DMS114 treated with DMSO at 0.1 percent for 48 hours (cell line): ENCODE results near the gene ELAVL4.
"Not testable (repeated sequence)": the region's sequence is repeated elsewhere in the genome, so short reads cannot be mapped to it uniquely, and the experiment has no call there.

ENCODE experiments used
- DNase-seq: peaks from one replicate; lab custom pipeline; 2025; ENCODE audit not compliant: unreplicated experiment; lab: John Stamatoyannopoulos, UW

The ELAVL4 gene

DNA sequence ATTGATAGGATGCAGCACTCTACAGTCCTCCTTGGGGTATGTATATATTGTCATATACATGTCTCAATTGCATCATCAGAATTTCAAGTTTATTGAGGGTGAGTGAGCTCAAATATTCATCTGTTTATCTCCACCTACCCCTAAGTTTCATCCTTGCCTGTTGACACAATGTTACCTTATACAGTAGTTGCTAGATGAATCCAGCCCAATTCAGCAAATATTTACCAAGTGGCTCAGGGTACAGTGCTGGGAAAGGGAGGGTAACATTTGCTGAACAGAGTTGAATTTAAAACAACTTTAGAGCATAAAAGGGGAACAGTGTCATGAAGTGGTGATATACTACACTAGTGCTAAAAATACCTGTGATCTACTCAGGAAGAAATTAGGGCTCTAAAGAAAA is 14.4 kb downstream of the ELAVL4 start:
- DNase-seq, result no peak

- no peak for DNase-seq
These were observed 18.4 kb downstream of the ELAVL4 start for GRCh38 chr1:50126927-50127715.

- DNase-seq, result no peak
These were observed 20.5 kb downstream of the ELAVL4 start for GRCh38 chr1:50129201-50129600.

DNA sequence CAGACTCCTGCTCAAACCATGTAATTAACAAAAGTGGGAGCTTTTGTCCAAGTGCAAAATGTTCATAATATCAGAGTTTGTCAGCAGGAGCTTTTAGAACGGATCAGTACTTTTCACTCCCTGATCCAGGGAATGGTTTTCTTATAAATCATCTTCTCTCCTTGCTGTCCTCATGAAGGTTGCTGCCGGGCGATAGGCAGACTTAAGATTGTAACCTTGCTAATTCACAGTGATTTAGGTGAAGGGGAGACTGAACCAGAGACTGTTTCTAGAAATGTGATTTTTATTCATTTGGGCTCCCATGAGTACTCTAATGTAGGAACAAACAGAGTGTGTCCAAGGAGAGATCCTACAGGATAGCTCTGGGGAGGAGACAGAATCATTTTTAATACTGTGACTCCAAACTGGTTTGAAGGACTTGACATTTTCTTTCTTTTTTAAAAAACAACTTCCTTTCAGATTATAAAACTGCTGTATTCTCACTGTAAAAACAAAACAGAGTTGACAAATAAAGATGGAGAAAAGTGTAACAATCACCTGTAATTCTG is 23.7 kb downstream of the ELAVL4 start:
- no peak for DNase-seq

DNA sequence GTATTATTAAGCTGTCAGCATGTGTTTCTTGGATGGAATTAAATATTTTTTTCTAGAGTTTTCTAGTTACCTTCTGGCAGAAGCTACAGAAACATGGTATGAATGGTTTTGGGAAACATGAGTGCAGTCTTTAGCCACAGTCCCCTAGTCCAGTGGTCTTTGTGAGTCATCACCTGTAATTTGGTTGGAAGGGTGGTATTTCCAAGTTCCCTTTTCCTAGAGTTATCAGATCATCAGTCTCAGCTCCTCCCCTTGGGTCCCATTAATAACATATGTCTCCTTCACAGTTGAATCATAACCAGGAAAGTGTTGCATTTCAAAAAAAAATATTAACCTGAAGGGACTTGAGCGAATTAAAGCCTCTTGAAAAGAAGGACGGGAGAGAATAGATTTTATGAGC is 27.0 kb downstream of the ELAVL4 start:
- no peak for DNase-seq

DNA sequence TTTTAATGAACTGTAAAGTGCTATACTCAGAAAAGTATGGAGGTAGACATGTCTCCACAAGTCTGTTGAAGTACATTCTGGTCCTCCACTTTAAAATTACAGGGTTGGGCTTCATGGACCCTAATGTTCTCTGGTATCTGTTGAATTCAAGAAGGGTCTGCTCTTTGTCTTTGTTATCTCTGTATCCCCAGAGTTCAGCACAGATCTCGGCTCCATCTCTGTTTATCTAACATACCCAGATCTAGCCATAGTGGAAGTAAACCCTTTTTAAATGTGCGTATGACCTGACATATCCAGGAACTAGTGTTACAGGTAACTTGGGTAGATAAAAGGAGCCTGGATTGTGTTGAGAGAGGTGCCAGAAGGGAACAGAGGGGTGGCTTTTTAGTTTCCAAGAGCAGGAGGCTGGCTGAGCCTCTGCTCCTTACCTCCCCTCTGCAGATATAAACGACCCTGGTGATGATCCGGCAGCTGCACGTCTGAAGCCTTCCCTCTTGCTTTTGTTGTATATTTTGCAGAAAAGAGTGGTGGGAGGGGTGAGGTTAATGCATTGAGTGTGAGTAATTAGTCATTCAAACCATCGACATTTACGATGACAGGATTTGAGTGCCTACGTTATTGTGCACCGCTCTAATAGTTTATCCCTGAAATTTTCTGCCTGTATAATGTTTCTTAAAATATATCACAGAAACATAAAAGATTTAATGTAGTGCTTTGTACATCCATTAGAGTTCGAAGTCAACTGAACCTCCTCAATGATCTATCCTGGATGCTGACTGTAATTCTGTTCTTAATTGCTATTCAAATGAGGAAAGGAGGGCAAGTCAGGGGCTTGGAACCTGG is 30.8 kb downstream of the ELAVL4 start:
- DNase-seq, result no peak

DNA sequence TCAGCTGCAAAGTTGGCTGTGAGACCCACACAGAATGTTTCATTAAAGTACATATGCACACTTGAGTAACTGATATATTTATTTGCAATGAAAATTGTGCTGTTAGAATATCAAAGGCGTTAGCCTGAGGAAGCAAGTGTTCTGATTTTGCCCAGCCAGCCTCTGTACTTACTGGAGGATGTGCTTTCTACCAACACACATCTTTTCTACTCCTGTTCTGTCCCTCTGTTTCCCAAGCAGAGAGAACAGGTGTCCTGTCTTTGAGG is 31.4 kb downstream of the ELAVL4 start:
- DNase-seq, result no peak

DNA sequence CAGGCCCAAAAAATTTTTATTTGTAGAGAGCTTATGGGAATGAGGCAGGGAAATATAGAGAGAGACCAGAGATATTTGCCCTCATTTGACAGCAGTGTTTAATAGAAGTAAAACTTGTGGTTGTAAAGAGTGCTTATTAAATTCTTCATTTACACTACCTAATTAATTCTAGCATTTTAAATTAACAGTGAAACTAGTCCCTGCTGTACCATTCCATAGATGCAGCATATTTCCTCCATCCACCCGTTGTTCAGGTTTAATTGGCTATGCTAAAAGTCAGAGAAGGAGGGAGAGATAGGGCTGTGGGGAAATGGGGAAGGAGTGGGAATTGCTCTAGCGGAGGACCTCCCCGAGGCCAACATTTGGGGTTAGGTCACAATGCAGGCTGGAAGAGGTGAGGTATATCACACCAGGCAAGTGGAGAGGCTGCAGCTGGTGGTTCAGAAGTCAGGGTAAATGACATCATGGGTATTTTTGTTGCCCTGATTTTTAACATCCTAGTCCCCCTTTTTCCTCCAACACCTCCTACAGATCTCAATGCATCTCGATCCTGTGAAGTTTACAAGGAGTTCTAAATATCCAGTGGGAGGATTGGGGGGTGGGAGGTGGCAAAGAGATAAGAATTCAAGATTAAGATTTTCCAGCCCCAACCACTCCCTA is 38.6 kb downstream of the ELAVL4 start:
- DNase-seq, result no peak

DNA sequence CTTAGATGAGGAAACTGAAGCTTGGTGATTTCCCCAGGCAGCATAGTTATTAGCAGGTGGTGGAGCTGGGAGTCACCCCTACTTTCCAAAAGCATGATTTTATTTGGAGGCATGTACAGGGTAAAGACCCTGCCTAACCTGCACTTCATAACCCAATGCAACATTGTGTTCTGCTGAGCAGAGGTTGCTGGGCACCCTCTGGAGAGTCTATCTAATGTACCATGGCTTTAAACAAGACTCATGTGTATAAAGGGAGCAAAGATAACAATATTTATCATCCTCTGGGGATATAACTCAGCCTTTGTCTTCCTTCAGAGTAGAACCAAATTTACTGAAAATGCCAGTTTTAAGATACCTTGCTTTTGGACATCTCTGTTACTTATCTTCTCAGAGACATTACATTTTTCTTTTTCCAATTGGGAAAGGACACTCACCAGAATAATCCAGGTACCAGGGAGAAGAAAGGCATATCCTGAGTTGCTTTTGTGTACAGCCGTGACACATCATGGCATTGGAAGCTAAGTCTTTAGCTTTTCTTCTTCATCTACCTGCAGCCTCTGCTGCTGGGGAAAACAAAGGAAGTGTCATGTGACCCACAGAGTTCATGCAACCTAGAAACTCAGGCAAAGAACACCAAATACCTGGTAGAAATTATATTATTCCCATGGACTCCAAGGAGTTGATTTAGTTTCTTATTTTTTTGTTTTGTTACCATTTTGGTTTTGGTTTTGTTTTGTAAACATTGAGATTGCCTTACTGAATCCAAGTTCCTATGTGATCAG is 39.6 kb downstream of the ELAVL4 start:
- no peak for DNase-seq

GRCh38 chr1:50152236-50152635 is 43.5 kb downstream of the ELAVL4 start:
- DNase-seq, result no peak

- DNase-seq, result no peak
These were observed 46.8 kb downstream of the ELAVL4 start for GRCh38 chr1:50155541-50155940.

DNA sequence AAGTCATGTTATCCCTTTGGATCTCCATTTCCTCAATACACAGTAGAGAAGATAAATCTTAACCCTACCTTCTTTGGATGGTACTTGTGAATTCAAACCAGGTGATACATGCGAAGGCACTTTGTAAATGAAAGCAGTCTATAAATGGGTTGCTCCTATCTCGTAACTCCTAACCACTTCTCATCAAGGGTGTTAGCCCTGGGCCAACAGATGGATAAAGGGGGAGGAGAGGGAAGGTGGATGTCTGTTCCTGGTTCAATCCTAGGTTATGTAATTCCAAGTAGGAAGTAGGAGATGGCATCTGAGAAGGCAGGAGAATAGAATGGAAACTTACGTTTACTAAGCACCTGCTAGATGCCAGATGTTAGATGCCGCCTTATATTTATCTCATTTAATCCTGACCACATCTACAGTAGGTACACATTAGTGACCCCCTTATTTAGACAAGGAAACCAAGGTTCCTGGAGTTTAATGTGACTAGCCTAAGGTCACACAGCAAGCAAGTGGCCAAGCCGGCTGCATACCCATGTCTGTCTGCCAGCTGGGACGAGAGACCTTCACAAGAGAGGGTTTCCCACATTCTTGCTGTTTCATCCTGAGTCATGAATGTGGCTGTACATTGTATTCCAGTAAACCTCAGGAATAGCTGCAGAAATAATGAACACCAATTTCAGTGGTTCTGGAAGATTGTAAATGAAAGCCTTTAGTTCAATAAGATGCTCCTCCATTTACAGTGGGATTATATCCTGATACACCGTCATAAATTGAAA is 47.7 kb downstream of the ELAVL4 start:
- no peak for DNase-seq

GRCh38 chr1:50157306-50157941 is 48.7 kb downstream of the ELAVL4 start:
- no peak for DNase-seq

- no peak for DNase-seq
These were observed 49.7 kb downstream of the ELAVL4 start for GRCh38 chr1:50158421-50158820.

GRCh38 chr1:50163680-50164079 is 55.0 kb downstream of the ELAVL4 start:
- DNase-seq, result no peak

GRCh38 chr1:50166351-50166750 is 57.6 kb downstream of the ELAVL4 start:
- not testable (repeated sequence) for DNase-seq

- DNase-seq, result no peak
These were observed 63.6 kb downstream of the ELAVL4 start for GRCh38 chr1:50172299-50172698.

GRCh38 chr1:50174101-50174500 is 65.4 kb downstream of the ELAVL4 start:
- no peak for DNase-seq

- DNase-seq, result no peak
These were observed 67.3 kb downstream of the ELAVL4 start for GRCh38 chr1:50175719-50176639.
